T-helper 2 cell treated with Interferon-gamma antibody and Interleukin-4, amounts not matched to agents 100 ng/mL and 5 ng/mL, for 36 hours (primary cell): ENCODE results near the gene MBOAT7. TPM values are rescaled to one million over a fixed set of nuclear protein-coding genes. Genes with fewer than 3 reads are reported as not detected.

Experiments used
- intact Hi-C: fragments of 100-400 bp; cut with micrococcal nuclease; formaldehyde crosslinking; loops from one replicate; pipeline ENCODE4 v1.15.1; 2023
- total RNA-seq: library from RNA; stranded (reverse); gene quantifications from 2 replicates; pipeline ENCODE4 v1.2.3, GENCODE V29; 2022

The MBOAT7 gene
- total RNA-seq, 1 donor from 2014 or later: 115 TPM

- intact Hi-C loops: no loop called here
Measured at GRCh38 chr19:54145541-54146158, 43.7 kb downstream of the MBOAT7 start.

DNA sequence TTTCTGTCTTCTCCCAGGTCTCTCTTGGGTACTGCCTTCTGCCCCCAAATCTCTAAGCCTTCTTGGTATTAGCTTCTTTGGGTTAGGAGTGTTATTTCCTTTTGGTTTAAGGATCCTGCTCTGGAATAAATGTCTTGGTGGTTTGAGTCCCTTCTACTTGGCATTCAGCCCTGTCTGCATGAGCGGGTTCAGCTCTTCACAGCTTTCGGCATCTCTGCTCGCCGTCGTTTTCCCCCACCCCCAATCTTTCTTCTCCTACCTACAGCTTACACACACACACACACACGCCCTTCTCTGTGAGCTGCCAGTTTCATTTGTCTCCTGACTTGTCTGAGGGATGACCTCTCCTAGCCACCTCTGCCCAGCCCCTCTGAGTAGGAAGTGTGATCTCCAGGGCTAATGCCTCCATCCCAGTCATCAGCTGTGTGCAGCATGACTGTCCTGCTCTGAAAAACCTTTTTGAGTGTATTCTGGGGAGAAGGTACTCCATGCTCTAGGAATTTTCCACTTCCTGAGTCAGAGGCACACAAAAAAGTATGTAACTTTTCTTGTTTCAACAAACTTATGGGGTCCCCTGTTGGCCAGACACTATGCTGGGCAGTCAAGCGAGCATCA is 47.1 kb downstream of the MBOAT7 start:
- intact Hi-C loops: no loop called here

DNA sequence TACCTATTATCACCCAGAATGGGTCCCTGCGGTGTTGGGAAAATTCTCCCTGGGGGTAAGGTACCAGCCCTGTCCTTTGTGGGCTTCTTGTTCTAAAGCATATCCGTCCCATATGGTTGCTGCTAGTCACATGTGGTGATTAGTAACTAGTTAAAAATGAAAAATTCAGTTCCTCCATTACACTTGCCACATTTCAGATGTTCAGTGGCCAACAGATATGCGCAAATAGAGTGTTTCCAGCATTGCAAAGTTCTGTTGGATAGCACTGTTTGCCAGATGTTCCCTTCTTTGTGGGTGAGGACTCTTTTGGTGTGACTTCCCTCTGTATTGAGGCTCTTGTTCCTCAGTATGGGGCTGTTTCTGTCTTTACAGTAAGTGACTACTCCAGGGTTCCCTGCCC is 48.0 kb downstream of the MBOAT7 start:
- intact Hi-C loops: no loop called here

DNA sequence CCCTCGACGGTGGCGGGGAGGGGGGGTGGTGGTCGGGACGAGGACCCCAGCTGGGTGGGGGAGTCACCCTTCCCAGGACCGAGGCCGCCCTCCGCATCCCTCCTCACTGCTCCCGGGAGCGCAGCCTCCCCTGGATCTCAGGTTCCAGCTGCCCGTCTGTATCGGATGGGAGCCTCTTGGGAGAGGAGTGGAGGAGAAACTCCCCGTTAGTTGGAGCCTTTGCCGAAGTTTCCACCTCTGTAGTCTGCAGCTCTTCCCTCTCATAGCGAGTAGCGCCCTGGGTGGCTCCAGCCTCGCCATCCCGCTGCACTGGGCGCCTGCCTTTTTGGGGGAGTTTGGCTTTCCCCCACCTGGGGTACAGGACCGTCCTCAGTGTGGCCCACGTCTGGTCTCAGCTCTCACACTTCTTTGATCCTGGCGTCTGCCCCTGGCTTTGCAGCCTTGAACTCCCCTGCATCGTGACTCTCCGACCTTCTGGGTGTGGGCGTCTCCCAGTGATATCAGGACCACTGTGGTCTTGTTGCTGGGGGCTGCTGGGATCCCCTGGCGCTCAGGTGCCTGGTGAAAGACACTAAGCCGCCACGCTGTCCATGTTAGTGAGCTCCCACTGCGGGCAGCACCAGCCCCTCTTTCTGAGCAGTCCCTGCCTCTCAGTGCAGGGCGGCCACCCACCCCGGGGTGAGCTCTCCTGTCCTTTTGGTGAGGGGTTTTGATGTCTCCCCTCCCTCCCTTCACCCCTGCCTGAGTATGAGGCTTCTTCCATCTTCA is 50.7 kb downstream of the MBOAT7 start:
- intact Hi-C loops: loop anchor here (5.0 to 10.0 kb wide), 2 partner anchors 324 to 1336 kb away; partner anchors contain the start of genes LENG9 and ZNF628

DNA sequence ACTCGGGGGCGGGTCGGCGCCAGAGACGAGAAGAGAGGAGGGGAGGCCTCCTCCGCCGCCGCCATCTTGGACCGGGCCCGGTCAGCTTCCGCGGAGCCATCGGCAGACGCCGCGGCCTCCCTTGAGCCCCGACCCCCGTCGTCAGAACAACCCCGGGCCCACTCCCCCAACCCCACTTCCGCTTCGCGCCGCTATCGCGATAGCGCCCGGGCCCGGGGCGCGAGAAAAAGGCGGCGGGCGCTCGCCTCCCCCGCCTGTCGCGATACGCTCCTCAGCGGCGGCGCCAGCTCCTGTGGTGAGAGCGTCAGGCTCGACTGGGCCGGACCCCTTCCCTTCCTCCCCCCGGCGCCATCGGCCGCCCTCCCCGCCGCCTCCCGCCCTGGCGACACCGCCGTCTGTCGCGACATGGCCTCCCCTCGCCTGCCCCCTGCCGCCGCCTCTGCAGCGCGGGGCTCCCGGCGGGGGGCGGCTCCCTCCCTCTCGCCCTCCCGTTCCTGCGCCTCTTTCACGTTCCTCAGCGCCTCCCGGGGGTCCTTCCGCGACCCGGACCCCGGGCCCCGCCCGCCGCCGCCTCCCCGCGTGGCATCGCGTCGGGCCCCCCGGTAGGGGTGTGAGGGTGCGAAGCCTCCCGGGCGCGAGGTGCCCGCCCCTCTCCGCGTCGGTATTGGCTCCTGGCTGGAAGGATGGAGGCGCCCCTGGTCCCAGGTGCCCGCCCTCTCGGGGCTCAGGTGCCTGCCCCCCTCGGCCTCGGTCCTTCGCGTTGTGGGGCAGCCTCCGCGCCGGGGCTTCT is 51.5 kb downstream of the MBOAT7 start, which contains the start of gene CNOT3:
TSS of gene CNOT3 (plus strand) at position 64 of the 790 bp plus-strand sequence. CDS start 5,217 bp downstream, outside the sequence.
- intact Hi-C loops: loop anchor here (1.0 to 10.0 kb wide), 10 partner anchors 21 to 1337 kb away; partner anchors contain the start of genes LENG1, LENG8, LENG9 and NDUFA3

GRCh38 chr19:54136864-54137698 is 52.3 kb downstream of the MBOAT7 start:
- intact Hi-C loops: loop anchor here (1.0 to 10.0 kb wide), 10 partner anchors 22 to 1338 kb away; partner anchors contain the start of genes LENG1, LENG8, LENG9 and NDUFA3

GRCh38 chr19:54136086-54136863 is 53.1 kb downstream of the MBOAT7 start:
- intact Hi-C loops: loop anchor here (2.0 to 10.0 kb wide), 5 partner anchors 65 to 1339 kb away; partner anchors contain the start of genes LENG9, PPP1R12C, RPS9 and ZNF628

DNA sequence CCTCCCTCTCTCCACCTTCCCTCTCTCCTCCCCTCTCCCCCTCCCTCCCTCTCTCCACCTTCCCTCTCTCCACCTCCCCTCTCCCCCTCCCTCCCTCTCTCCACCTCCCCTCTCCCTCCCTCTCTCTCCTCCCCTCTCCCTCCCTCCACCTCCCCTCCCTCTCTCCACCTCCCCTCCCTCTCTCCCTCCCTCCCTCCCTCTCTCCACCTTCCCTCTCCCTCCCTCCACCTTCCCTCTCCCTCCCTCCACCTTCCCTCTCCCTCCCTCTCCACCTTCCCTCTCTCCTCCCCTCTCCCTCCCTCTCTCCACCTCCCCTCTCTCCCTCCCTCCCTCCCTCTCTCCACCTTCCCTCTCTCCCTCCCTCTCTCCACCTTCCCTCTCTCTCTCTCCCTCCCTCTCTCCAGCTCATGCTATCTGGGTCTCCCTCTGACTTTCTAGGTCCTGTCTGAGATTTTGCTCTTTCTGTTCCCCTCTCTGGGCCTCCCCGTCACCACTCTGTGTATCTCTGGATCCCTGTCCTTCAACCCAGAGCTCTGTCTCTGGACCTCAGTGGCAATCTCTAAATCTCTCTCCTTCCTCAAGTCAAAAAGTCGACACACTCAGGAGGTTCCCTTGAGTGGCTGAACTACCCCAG is 55.3 kb downstream of the MBOAT7 start:
- intact Hi-C loops: loop anchor here (10.0 kb wide), 1 partner anchor 1341 kb away; the partner anchor contains the start of gene ZNF628

GRCh38 chr19:54133312-54133956 is 55.9 kb downstream of the MBOAT7 start:
- intact Hi-C loops: loop anchor here (10.0 kb wide), 1 partner anchor 1341 kb away; the partner anchor contains the start of gene ZNF628

DNA sequence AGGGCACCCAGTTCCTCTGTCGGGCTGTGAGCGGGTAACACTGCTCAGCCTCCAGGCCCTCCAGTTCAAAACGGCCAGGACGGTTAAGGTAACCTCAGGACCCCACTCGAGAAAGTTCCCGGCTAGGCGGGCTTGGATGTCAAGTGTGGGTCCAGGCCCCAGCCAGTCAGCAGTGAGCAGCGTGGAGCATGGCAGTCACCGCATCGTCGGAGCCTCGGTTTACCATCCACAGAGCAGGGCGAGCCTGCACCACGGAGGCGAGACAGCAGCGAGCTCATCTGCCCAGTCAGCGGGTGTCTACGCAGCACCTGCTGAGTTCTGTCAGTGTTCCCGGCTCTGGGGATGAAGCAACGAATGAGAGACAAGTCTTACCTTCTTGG is 59.8 kb downstream of the MBOAT7 start:
- intact Hi-C loops: no loop called here

GRCh38 chr19:54128796-54129616 is 60.4 kb downstream of the MBOAT7 start:
- intact Hi-C loops: no loop called here

- intact Hi-C loops: no loop called here
Measured at GRCh38 chr19:54128441-54128725, 61.0 kb downstream of the MBOAT7 start.

DNA sequence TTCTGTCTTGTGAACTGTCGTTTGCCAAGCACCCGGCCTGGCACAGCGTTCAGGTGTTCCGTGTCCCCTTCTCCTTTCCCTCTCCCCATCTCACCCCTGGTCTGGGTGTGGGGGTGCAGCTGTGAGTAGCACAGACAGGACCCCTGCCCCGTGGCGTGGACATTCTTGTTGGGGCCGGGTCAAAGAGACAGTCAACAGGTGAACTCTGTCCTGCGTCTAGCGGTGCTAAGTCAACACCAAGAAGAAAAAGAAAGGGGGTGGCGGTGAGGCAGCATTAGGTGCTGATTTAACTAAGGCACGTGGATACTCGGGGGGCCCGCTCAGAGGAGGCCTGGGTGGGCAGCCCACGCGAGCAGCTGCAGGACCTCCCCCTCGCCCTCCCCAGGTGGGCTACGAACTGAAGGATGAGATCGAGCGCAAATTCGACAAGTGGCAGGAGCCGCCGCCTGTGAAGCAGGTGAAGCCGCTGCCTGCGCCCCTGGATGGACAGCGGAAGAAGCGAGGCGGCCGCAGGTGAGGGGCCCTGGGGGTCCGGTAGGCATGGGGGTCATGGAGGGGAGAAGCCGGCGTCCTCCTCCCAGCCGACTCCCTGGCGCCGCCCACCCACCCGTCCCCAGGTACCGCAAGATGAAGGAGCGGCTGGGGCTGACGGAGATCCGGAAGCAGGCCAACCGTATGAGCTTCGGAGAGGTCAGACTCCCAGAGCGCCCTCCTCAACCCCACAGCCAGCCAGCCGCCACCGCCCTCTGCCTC is 61.5 kb downstream of the MBOAT7 start:
- intact Hi-C loops: no loop called here

- intact Hi-C loops: no loop called here
Measured at GRCh38 chr19:54125713-54126112, 63.7 kb downstream of the MBOAT7 start.

- intact Hi-C loops: no loop called here
Measured at GRCh38 chr19:54124393-54124792, 65.0 kb downstream of the MBOAT7 start.

DNA sequence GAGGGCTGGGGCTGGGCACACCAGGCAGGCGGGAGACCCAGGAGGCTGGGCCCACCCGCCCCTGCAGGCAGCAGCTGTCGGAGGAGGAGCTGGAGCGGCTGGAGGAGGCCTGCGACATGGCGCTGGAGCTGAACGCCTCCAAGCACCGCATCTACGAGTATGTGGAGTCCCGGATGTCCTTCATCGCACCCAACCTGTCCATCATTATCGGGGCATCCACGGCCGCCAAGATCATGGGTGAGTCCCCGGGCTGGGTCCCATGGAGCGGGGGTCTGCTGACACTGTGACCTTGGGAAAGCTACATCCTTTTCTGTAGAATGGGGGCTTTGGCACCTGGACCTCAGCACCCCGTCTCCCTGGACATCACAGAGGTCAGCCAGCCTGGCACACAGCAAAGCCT is 65.7 kb downstream of the MBOAT7 start:
- intact Hi-C loops: no loop called here
